Myocyte (in vitro differentiated cells): ENCODE data around the gene HTR1B. TPM values are rescaled to one million over a fixed set of nuclear protein-coding genes. Genes with fewer than 3 reads are reported as not detected.

ENCODE experiments used
- DNase-seq: peaks from one replicate; pipeline ENCODE4 v3.0.0-alpha.2; 2012; ENCODE audit warnings: low read depth
- total RNA-seq: library from RNA; depleted of rRNA; stranded (reverse); fragments of >200 nt; gene quantifications from 2 replicates; pipeline ENCODE4 v1.2.3, GENCODE V29; 2014

The HTR1B gene
- total RNA-seq, 1 donor from 2014 or later = 0.48 TPM

DNA sequence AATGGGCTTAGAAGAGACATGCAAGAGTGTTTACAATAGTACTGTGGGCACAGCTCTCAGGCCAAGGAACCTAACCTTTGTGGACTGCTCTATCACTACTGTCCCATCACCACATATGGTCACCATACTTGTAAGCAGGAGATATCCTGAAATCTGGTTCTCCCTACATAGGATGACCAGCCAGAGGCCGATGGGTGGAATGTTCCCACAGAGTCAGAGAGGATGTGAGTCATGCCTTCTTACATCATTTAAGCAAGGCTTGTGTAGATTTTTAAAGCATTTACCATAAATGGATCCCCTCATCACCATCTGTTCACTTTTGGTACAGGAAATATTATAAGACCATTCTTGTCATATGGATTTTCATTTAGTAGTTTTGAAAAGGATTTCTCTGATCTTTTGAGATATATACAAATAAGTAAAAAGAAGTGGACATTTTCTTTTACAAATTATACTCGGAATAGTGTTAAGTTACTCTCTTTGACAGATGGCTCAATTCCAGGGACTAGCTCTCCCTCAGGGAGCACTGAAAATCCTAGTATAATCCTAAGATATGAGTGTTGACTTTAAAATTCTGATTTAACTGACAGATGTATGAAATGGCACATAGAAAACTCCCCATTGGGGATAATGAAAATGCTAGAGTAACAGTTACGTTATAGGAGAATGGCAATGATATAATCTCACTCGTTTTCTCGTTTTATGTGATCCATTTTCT is 6.6 kb downstream of the HTR1B start:
- peak; percentile 81 for DNase-seq

DNA sequence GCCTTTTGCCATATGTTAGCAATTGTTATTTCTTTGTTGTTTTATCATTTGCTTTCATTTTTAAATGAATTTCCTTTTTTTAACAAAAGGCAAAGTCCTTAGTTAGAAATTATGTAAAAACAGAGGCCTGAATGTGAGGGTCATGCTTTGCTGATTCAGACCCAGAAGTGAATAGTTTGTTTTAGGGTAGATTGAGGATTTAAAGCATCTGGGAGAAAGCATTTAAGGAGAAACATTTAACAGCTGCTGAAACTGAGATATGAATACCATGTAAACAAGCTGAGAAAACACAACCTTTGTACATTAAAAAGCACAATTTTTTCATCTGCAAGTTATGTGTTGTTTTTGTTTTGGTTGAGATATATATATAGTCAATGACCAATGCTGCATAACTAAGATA is 8.0 kb downstream of the HTR1B start:
- peak; percentile 23 for DNase-seq

DNA sequence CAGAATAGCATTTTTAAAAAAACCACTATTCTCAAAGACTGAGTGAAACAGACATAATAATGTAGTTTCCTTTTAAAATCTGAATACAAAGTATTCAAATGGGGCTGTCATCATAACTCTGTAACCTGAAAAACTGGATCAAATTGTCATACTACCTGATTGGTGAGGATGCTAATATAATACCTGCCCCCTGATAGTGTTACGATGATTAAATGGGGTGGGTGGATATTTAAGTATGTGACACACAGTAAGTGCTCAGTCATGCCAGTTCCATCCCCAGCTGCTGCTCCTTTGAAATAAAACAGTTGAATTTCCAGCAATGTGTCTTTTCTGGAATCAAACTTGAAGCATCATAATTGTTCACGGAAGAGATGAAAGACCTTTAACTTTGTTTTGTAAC is 8.9 kb downstream of the HTR1B start:
- peak; percentile 16 for DNase-seq

DNA sequence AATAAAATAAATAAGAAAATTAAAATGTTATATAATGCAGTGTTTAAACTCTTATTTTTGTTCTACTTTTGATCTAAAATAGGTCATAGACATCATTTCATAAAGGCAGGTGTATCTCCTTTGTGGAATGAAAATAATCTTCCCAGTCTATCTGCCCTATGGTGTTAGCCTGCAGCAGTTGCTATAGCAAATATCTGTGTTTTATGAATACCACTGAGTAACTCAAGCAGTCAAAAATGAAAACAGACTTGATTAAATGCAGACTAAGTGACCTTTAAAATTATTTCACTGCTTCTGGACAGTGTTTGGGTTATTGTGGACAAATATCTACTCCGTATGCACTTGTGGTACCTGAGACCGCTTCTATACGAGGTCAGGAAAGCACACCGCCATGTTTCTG is 11.8 kb downstream of the HTR1B start:
- DNase-seq = no peak

DNA sequence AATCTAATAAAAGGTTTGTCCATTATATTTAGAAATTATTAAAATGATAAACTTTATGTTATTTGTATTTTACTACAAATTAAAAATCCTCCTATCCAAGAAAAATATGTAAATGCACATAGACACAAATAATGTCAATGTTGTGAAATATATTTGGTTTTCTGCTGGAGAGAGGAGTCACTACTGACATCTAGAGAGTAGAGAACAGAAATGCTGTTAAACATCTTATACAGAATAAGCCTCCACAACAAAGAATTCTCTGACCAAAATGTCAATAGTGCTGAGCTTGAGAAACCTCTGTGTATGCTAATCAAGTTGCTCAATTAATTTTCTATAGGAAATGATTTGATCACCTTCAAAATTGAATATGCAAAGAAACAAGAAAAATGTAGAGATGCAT is 12.4 kb downstream of the HTR1B start:
- peak; percentile 47 for DNase-seq

DNA sequence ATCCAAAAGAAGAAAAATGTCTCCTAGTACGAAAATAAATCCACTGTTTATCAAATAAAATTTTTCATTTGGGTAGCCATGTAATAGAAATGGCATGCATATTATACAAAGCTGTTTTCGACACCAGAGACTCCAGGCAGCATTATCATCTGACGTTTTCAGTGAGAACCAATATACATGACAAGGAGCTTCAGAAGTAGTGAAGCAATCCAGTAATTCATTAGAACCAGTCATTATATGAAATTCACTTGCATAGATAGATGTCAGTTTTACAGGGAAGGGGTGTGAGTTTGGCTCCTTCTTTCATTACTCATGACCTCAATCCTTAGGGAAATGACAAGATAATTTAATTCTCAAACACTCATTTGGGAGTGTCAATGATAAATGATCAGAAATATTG is 14.7 kb downstream of the HTR1B start:
- DNase-seq = no peak

DNA sequence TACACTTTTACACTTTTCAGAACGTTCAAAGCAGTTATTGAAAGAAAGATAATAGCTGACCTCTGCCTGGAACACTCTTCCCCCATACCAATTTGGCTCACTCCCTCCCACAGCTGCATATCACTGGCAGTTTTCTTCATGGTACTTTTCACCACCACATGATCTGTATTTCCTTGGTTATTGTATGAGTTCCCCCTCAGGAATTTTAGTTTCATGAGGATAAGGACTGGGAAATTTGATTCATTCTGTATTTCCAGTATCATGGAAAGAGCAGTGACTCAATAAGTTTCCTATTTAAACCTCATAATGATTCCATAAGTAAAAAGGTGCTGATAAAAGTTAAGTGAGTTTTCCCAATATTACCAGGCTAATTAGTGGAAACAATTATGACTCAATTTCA is 16.0 kb downstream of the HTR1B start:
- DNase-seq = peak; percentile 35

DNA sequence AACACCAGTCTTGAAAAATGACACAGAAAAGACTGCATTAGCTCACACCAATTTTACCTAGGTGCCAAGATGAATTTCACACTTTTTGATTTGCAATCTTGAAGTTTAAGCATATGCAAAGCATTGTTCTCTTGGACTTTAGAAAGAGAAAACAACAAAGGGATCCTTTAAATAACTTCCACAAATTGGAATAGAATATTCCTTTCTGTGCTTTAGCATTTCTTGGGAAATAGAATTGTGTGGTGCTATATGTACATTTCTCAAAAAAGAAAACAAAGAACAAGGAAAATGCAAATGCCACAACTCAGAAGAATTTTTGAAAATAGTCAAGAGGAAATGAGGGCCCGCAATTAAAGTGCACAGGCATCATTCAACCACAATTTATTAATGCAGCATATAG is 17.0 kb downstream of the HTR1B start:
- no peak for DNase-seq

DNA sequence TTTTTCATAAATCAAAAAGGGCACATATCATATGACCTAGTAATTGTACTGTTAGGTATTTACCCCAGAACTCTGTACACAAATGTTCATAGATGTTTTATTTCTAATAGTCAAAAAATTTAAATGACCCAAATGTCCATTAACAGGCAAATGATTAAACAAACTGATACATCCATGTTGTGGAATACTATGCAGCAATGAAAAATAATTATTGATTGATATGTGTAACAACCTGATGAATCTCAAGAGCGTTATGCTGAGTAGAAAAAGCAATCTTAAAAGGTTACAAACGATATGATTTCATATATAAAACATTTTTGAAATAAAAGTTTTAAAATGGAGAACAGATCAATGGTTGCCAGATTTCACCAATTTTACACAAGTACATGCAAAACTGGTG is 18.1 kb downstream of the HTR1B start:
- DNase-seq = no peak

DNA sequence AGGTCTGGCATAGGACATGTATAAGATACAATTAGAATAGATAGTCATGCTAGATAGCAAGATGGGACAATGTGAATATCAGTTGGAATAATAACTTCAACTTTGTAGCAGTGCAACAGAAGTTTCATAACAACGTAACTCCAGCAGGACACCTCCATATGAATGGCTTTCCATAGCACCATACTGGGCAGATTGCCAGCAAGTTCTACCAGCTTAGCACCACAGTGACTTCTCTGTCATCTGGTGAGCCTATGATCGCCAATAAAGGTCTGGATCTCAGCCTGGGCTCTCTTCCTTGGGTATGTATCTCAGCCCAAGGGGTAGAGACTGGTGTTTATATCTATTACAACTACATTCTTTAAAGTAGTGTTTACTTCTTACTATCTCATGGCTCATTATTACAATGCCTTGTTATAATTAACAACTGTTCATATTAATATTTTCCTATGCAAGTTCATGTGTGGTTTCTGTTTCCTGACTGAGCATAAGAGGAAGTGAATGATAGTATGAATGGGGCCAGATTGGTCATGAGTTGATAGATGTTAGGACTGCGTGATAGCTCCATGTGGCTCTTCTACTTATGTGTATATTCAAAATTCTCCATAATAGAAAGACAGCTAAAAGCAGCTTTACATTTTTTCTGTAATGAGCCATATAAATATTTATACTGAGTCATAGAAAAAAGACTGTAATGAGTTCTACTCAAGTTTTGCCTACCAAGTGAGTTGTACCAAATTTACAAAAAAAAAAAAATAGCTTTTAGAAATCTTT is 22.9 kb downstream of the HTR1B start:
- no peak for DNase-seq

DNA sequence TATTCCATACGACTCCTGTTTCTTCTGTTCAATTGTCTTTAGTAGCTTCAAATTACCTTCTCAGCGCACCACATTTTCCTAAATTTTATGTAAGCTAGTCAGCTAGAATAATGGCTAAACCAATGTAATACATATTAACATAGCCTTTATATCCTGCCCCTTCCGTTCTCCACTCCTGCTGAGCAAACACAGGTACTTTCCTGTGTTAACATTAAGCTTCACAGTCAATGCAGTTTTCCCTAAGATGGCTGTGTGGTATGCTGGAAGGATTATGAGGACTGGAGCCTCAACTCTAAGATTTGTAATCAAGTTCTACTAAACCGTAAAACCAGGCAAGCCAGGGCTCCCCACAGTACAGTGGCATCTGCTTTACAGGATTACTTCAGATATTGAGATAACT is 29.4 kb downstream of the HTR1B start:
- DNase-seq = no peak

DNA sequence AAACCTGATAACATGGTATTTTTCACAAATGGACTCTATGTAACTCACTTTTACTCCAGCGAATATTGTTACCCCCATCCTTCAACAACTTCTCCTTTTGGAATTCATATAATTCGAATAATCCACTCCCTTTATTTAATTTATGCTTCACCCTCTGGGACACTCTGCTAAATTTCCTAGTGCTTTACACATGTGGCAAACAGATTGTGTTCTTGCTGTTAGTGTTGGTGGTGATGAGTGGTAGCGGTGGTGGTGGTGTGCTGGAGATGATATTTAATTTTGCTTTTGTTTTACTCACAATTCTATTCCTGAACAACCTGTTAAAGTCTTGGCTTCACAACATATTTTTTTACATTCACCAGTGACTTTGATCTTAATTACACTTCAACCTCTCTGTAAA is 32.8 kb downstream of the HTR1B start:
- no peak for DNase-seq

DNA sequence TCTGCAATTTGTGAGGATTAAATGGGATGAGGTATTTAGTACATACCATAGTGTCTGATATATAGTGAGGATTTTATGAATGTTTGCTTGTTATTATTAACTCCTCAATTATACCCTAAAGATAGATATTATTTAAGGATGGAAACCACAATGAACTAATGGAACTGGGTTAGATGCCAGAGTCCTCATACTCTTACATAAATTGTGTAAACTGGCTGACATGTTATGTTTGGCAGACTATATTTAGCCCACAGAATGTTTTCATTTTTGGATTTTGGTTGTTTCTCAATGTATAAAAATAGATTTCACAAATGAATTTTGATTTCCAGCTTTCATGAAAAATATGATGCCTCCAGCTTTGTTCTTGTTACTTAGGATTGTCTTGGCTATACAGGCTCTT is 37.6 kb downstream of the HTR1B start:
- no peak for DNase-seq

DNA sequence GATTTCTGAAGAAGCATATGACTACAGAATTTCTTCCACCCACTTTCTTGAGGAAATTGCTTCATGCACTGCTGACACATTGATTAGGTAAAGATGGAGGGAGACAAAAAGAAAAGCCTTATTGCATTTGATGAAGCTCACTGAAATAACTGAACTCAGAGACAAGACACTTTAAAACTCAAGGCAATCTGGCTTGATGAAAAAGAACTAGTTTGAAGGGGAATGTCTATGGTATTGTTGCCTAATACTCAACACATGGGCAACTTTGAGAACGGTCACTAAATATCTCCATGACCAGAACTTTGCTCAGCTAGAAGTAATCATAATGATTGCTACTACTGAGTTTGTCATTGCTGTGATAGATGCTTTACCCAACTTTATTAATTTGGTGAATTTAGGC is 38.1 kb downstream of the HTR1B start:
- no peak for DNase-seq

DNA sequence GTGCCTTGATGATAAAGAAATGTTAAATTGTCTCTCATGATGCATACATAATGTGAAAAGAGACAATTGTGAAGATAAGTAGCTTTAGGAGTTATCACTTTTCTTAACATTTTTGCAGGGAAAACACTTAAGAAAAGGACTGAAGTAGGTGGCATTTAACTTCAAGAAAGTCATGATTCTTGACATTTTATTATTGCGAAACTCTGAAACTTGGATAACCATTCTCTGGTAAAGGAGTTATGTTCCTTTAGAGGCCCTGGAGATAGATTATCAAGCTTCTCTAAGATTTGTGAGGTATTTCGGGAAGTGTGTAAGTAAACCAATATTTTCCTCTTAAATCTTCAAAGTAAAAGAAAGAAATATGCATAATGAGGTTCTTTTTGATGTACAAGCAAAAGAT is 38.5 kb downstream of the HTR1B start:
- no peak for DNase-seq

DNA sequence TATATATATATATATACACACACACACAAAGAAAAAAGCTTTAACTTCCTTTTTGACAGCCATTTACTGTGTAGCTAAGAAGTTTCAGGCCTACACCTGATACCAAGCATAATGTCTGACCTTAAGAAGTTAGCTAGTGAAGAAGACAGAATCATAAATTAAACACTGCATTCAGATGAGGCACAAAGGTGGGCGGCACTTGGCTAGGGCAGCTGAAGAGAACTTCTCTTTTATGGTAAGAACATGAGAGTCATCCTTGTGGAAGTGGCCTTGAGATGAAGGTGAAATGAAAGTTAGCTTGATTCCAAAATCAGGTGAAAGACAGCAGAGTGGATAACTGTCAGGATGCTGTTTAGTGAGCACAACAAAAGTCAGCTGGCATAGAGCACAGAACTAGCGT is 46.5 kb downstream of the HTR1B start:
- no peak for DNase-seq

DNA sequence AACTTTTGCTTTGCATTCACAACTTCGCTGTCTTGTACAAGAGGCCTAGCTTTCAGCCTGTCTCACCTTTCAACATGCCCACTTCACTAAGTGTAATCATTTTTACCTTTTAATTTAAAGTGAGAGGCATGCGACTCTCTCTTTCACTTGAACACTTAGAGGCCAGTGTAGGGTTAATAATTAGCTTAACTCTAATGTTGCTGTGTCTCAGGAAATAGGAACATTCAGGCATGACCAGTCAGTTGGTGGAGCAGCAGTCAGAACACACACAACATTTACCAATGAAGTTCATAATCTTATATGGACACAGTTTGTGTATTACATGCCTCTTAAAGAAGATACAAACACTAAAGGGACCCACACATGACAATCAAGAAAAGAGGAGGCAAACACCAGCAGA is 47.6 kb downstream of the HTR1B start:
- DNase-seq = no peak

Other genes starting within 250 kb of the HTR1B start
- not detected in 2 replicates for gene MEI4, start 189.5 kb upstream of the HTR1B start, total RNA-seq